G401.6 (cell line): ENCODE results near the gene JAGN1.
"Not testable (repeated sequence)": the region's sequence is repeated elsewhere in the genome, so short reads cannot be mapped to it uniquely, and the experiment has no call there.

Experiments used
- FAIRE-seq: peaks from 2 replicates; lab custom pipeline; 2012; peaks lifted over from hg19 to GRCh38; lab: Jason Lieb, UNC

The JAGN1 gene

DNA sequence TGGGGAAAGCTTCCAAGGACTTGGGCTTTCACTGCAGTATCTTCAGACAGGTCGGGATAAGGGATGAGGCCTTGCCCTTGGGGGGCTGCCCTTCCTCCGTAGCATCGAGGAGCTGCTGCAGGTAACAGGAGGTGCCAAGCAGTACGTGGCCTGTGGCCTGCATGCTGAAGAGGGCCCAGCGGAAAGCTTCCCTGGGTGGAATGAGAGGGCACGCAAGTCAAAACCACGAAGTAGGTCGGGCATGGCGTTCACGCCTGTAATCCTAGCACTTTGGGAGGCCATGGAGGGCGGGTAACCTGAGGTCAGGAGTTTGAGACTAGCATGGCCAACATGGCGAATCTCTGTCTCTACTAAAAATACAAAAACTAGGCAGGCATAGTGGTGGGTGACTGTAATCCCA lies 23.3 kb upstream of the JAGN1 start:
- FAIRE-seq, result no peak

- FAIRE-seq, result no peak
Measured at GRCh38 chr3:9869955-9870354, 20.5 kb upstream of the JAGN1 start.

DNA sequence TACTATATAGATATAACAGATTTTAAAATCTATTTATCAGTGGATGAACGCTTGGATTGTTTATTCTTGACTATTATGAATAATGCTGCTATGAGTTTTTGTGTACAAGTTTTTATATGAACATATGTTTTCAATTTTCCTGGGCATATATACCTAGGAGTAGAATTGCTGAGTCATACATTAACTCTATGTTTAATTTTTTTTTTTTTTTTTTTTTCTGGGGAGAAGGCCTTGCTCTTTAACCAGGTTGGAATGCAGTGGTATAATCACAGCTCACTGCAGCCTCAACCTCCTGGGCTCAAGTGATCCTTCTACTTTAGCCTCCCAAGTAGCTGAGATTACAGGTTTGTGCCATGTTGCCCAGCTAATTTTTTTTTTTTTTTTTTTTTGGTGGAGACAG lies 19.4 kb upstream of the JAGN1 start:
- no peak for FAIRE-seq

DNA sequence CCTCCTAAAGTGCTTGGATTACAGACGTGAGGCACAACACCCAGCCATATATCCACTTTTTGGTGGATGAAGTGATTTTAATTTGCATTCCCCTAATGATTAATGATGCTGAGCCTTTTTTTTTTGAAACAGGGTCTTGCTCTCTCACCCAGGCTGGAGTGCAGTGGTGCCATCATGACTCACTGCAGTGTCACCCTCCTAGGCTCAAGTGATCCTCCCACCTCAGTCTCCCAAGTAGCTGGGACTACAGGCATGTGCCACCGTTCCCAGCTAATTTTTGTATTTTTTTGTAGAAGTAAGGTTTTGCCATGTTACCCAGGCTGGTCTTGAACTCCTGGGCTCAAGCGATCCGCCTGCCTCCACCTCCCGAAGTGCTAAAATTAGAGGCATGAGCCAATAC lies 18.3 kb upstream of the JAGN1 start:
- FAIRE-seq, result not testable (repeated sequence)

- FAIRE-seq, result no peak
Measured at GRCh38 chr3:9875448-9875847, 15.0 kb upstream of the JAGN1 start.

GRCh38 chr3:9876255-9876654 lies 14.2 kb upstream of the JAGN1 start:
- not testable (repeated sequence) for FAIRE-seq

- no peak for FAIRE-seq
Measured at GRCh38 chr3:9876991-9877390, 13.4 kb upstream of the JAGN1 start.

GRCh38 chr3:9878700-9879099 lies 11.7 kb upstream of the JAGN1 start:
- FAIRE-seq, result no peak

- FAIRE-seq, result no peak
Measured at GRCh38 chr3:9879830-9880549, 10.4 kb upstream of the JAGN1 start, which contains the start of gene CIDEC. Gene CIDEC (minus strand): TSS chr3:9880253. CDS start chr3:9878486, 1,767 bp downstream.

DNA sequence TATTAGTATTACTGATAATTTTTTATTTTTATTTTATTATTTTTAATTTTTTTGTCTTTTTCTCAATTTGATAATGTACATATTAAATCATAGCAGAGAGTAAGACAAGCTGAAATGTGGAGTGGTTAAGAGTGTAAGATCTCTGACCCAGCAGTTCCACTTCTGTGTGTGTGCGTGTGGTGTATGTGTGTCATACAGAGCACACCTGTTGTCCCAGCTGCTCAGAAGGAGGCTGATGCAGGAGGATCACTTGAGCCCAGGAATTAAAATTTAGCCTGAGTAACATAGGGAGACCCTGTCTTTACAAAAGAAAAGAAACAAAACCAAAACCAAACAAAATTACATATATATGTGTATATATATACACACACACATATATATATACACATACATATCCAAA lies 9.0 kb upstream of the JAGN1 start:
- FAIRE-seq, result no peak

DNA sequence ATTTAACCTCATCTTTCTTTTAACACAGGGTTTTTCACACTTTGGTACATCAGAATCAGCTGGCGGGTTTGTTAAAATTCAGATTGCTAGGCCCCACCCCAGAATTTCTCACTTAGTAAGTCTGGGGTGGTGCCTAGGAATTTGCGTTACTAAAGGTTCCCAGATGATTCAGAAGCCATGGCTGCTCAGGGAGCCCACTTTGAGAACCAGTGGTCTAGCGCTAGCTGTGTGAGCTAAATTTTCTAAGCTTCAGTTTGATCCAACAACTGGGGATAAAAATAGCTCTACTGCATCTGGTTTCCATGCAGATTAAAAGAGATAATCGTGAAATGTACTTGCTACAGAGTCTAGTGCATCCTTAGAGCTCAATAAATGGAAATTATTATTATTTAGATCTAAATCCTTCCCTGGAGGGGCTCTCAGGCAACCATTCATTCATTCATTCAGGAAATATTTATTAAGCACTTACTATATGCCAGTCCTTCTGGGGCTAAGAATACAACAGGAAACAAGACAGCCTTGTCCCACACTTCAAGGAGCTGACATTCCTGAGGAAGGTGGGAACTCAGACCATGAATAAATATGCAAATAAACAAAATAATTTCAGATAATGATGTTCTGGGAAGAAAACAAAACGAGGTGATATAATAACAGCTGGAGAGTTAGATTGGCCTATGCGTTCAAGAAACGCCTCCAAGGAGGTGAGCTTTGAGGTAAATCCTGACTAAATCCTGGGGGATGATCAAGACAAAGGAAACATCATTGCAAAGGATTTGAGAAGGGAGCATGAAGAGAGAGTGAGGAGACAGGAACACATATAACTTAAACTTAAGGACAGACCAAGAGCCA lies 6.5 kb upstream of the JAGN1 start:
- no peak for FAIRE-seq

GRCh38 chr3:9884555-9885165 lies 5.8 kb upstream of the JAGN1 start:
- no peak for FAIRE-seq

DNA sequence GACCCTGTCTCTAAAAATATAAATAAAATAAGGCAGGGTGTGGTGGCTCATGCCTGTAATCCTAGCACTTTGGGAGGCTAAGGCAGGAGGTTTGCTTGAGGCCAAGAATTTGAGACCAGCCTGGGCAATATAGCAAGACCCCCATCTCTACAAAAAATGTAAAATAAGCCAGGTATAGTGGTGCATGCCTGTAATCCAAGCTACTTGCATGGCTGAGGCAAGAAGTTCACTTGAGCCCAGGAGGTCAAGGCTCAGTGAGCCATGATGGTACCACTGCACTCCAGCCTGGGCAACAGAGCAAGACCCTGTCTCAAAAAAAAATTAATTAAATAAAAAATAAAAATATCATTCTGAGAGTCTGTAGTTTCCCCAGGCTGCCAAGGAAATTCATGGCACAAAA lies 4.1 kb upstream of the JAGN1 start:
- FAIRE-seq, result no peak

DNA sequence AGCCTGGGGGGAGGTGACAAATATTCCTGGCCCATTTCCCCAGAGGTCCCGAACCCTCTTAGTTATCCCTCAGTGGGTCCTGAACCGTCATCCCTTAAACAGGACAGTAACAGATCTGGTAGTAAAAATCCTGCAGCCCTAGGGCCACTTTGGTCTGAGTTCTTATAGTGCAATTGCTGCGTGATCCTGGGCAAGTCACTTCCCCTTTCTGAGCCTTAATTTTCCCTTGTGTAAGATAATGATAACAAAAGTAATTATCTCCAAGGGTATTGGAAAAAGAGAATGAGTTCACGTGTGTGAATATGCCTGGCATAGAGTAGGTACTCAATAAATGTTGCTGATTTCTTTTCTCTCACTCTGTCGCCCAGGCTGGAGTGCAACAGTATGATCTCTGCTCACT lies 2.9 kb upstream of the JAGN1 start:
- FAIRE-seq, result no peak

GRCh38 chr3:9888540-9888939 lies 1.9 kb upstream of the JAGN1 start:
- no peak for FAIRE-seq

DNA sequence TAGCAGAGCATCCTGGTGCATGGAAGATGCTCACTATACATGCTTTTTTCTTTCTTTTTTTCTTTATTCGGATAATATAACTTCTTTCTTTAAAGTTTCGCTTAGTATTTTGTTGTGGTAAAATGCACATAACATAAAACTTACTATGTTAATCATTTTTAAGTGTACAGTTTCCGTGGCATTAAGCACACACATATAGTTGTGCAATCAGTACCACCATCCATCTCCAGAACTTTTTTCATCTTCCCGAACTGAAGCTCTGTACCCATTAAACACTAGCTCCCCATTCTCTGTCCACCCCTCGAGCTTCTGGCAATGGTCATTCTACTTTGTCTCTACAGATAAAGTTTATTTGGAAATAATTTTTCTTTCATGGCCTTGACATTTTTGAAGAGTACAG lies 1.0 kb upstream of the JAGN1 start:
- no peak for FAIRE-seq

- FAIRE-seq, result no peak
Measured at GRCh38 chr3:9891072-9891622, 737 bp downstream of the JAGN1 start.

DNA sequence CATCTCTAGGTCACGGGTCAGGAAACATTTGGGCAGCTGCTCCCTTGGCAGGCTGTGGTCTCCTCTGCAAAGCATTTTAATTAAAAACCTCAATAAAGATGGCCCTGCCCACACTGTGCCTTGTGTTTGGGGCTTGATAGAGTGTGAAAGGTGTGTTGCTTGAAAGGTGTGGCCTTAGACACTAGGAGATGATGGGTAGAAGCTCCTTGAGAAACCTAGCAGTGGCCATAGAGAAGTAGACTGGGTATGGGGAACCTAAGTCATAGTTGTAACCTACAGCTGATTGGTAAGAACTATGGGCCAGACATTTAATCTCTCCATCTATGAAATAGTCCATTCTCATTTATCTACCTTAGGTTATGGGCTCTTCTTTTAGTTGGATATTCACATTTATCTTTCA lies 3.3 kb downstream of the JAGN1 start:
- no peak for FAIRE-seq

- FAIRE-seq, result not testable (repeated sequence)
Measured at GRCh38 chr3:9895715-9896114, 5.3 kb downstream of the JAGN1 start.

- FAIRE-seq, result not testable (repeated sequence)
Measured at GRCh38 chr3:9896755-9897407, 6.5 kb downstream of the JAGN1 start.

DNA sequence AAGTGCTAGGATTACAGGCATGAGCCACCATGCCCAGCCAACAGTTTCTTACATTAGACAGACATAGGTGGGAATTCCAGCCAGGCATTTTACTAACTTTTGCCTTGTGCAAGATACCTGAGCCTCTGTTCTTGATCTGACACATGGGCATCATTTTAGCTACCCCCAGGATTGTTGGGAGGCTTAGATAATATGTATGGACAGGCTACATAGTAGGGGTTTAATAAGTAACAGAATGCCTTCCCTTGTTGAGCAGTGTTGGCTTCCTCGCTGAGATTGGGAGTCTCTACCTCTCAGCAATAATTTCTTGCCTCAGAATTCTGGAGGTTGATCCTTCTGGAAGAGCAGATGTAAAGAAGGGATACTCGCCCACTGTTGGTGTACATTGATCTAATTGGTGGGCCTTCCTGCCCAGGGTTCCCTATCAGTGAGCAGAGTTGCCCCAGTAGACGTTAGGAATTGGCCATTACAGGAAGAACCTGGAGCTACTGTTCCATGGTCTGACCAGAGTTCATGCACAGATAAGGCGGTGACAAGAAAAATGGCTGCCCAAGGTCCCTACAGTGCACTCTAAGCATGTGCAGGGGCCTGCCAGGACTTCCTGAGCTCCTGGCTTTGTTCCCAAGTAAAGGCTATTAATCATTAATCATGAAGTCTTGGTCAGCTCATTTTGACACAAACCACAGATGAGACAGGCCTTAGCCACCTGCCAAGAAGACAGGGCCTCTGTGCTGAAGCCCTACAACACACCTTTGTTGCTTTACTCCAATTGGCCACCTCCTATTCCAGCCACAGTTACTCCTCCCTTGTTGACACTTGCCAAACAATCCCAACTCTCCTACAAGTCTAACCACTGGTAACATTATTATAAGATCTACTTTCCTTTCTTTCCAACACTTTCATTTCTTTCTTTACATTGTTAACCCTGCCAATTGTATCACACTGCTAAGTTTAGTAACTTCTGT lies 7.3 kb downstream of the JAGN1 start:
- no peak for FAIRE-seq
